ENCODE data around the gene ATXN2.

DNA sequence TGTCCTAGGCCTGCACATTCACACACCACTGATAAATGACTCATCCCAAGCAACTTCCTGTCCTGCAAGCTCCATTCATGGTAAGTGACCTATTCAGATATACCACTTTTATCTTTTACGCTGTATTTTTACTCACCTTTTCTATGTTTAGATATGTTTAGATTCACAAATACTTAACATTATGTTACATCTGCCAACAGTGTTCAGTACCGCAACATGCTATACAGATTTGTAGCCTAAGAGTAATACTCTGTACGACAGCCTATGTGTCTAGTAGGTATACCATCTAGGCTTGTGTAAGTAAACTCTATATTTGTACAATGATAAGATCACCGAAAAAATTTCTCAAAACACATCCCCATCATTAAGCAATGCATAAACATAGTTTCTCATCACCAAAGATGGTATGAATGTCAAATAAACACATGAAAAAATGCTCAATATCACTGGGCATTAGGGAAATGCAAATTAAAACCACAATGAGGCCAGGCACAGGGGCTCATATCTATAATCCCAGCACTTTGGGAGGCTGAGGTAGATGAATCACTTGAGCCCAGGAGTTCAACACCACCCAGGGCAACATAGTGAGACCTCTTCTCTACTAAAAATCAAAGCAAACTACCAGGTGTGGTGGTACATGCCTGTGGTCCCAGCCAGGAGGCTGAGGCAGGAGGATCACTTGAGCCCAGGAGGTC lies 20.7 kb downstream of the ATXN2 start:
- TF ChIP-seq POLR2AphosphoS5 (IDR thresholded peaks at IDR 0.05; ENCODE audit: low read depth, low read length) (no peak), TAF1 (IDR thresholded peaks at IDR 0.05; ENCODE audit: low read depth, low read length) (no peak)
